Raji (cell line): ENCODE results near the gene TNFRSF12A.

Experiments used
- POLR2A ChIP-seq: IDR thresholded peaks from 2 replicates; pipeline ENCODE4 v1.6.1; 2011; ENCODE audit warnings: low read depth, low read length, control low read depth; ENCODE audit not compliant: insufficient read depth

The TNFRSF12A gene

DNA sequence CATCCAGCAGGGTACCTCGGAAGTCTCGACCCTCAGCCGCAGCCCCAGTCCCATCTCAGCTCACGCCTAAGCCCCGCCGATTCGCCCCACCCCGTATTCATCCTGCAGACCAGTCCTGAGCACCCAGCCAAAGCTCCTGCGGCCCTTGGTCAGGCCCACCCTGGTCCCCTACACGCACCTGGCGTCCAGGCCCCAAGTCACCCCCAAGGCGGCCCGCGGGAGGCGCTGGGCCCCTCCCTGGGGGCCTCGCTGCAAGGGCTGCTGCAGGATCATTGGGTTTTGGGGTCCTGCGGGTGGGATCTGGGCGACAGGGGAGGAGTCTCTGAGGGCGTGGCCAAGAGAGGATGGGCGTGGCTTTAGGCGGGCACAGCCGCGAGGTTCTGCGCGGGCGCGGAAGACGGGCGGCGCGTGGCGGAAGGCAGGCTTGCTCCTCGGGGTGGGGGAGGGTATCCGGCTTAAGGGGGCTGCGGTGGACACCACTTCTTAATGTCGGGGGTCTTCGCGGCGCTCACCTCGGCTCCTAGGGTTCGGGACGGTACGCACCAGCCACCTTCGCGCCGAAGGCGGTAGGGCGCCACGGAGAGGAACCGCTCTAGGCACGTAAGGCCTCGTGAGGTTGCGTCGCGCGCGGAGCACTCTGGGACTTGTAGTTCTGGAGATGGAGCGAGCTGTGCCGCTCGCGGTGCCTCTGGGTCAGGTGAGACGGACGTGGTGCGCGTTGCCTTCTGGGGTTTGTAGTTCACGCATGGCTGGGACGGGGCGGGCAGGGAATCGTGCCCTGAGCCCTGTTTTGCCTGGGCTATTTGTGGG is 3.7 kb downstream of the TNFRSF12A start, which contains the start of the genes HCFC1R1 and THOC6:
TSS of gene HCFC1R1 (minus strand) at position 274 of the 810 bp plus-strand sequence. CDS start at position 273, 1 bp downstream.
TSS of gene THOC6 (plus strand) at position 367 of the 810 bp plus-strand sequence. CDS start at position 659, 292 bp downstream.
- peak; percentile 92 for TF ChIP-seq POLR2A

DNA sequence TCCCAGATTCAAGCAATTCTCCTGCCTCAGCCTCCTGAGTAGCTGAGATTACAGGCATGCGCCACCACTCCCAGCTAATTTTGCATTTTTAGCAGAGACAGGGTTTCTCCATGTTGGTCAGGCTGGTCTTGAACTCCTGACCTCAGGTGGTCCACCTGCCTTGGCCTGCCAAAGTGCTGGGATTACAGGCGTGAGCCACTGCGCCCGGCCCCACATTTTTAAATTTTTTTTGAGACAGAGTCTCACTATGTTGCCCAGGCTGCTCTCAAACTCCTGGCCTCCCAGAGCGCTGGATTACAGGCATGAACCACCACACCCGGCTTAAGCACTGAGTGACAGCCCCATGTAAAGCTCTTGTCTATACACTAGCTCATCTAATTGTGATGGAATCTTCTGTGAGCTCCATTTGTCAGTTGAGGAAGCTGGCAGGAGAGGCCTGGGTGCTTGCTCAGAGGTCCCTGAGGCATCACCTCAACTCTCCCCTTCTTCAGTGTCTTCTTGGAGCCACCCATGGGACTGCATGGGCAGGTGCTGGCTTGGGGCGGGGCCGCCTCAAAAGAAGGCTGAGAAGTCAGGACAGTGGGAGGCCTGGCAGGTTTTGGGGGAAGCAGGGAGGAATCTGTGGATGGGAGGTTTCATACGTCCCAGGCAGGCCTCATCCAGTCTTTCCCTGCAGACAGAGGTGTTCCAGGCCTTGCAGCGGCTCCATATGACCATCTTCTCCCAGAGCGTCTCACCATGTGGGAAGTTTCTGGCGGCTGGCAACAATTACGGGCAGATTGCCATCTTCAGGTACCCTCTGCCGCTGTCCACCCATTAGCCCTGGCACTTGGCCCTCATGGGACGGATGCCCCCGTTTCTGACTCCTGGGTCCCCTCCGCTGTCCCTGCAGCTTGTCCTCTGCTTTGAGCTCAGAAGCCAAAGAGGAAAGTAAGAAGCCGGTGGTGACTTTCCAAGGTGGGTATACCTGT is 5.1 kb downstream of the TNFRSF12A start:
- TF ChIP-seq POLR2A: no peak

DNA sequence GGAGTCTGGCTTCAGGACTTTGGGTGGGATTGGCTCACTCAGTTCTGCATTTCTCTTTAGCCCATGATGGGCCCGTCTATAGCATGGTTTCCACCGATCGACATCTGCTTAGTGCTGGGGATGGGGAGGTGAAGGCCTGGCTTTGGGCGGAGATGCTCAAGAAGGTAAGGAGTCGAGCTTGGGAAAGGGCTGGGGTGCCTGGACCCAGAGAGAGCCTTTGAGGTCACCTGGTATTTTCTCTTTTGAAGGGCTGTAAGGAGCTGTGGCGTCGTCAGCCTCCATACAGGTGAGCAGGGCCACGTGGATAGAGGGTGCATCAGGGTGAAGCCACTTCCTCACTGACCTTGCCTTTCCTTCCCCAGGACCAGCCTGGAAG is 5.8 kb downstream of the TNFRSF12A start:
- TF ChIP-seq POLR2A: no peak

DNA sequence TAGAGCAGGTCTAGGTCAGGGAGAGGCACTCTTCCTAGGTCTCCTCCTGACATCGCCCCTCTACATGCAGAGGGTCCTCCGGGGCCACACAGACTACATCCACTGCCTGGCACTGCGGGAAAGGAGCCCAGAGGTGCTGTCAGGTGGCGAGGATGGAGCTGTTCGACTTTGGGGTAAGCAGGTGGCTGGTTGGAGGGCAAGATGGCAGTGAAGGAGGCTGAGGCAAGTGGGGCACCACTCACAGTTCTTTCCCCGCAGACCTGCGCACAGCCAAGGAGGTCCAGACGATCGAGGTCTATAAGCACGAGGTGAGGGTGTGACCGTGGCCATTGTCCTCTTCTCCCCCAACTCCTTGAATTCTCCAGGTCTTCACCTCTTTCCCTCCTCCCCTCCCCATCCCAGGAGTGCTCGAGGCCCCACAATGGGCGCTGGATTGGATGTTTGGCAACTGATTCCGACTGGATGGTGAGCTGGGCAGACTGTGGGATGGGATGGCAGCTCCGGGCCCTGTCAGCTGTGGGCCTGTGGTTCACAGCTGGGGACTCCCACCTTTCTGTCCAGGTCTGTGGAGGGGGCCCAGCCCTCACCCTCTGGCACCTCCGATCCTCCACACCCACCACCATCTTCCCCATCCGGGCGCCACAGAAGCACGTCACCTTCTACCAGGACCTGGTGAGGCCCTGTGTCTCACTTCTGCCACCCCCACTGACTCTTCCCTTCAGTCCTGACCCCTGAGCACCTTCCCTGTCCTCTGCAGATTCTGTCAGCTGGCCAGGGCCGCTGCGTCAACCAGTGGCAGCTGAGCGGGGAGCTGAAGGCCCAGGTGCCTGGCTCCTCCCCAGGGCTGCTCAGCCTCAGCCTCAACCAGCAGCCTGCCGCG is 6.7 kb downstream of the TNFRSF12A start:
- TF ChIP-seq POLR2A: no peak

DNA sequence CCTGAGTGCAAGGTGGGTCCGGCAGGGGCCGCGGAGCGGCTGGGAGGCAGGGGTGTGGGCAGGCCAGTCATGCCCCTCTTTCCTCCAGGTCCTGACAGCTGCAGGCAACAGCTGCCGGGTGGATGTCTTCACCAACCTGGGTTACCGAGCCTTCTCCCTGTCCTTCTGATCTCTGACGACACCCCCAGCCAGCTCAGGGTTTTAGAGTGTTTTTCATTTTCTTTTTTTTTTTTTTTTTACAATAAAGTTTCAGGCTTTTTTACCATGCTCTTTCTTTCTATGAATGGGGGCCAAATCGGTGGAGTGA is 7.3 kb downstream of the TNFRSF12A start:
- TF ChIP-seq POLR2A: no peak

DNA sequence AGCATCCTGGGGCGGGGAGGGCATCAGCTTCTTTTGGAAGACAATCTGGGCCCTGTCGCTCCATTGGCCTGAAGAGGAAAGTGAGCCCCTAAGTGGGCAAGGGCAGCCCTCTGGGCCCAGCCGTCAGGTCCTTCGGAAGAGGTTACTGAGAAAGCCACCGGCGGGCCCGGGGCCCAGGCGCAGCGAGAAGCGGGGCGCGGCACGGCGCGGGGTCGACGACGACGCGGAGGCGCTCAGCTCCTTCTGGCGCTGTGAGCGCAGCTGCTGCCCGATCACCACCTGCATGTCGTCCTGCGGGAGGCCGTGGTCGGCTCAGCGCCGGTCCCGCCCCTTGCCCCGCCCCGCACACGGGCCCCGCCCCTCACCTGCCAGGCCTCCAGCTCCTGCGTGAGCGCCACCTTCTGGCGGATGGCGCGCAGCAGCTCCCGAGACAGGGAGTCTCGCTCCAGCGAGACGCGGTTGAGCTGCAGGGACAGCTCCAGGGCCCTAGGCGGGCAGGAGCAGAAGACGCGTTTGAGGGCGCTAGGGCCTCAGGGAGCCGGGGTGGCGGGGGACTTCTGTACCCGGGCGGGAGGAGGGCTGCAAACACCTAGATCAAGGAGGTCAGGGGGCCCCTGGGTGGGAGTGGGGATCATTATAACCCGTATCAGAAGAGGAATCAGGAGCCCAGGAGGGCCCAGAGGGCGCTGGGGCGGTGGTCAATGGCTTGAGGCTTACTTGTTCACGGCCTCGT is 8.0 kb downstream of the TNFRSF12A start:
- TF ChIP-seq POLR2A: peak; percentile 58

DNA sequence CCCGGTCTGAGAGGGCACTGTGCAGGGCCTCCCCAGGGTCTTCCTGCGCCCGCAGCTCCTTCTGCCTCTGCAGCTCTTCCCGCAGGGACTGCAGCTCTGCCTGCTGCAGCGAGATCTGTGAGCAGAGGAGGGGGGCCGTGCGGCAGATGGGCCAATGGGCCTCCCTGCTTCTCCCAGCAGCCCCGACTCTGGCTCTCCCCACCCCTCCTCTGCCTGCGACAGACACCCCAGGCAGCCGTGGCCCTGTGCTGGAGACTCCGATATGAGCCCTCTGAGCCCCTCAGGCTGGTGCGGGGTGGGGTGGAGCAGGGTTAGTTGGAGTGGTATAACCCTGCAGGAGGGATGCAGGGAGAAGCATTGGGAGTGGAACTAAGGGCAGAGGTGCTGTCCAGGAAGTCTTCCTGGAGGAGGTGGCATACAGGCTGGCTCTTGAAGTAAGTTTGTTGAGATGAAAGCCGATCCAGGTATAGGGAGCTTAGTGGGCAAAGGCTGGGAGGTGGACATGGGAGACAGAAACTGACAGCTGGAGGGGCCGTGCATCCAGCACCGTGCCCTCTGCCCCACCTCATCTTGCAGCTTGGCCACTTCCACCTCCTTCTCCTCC is 8.7 kb downstream of the TNFRSF12A start:
- 0 out of 2 replicates have a peak, but pooled peaks have one; percentile 18 for TF ChIP-seq POLR2A

DNA sequence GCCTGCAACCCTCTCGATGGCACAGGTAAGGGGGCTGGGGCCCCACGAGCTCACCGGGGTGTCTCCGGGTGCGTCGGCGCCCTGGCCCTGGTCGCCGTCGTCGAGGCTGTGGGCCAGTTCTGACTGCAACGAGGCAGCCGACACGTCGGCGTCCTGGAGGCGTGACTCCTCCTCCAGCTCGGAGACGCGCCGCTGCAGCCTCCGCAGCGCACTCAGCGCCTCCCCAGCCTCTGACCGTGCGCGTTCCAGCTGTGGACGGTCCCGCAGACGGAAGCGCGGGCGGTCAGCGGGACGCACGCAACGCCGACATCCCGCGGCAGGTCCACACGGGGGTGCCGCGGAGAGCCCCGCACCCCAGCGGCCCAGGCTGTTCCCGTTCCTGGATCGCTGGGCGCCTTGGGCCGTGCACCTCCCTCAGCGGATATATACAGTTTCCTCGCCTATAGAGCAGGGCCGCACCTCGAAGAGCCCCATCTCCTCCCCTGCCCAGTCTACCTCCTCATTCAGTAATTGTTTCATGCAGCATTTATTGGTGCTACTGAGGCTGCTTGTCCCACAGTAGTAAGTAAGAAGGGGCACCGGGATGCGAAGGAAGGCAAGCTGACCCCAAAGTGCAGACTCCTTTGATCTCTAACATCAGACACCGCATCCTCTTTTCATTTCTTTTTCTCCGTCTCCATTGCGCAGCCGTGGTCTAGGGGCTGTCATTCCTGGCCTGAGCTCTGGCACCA is 9.5 kb downstream of the TNFRSF12A start:
- no peak for TF ChIP-seq POLR2A

DNA sequence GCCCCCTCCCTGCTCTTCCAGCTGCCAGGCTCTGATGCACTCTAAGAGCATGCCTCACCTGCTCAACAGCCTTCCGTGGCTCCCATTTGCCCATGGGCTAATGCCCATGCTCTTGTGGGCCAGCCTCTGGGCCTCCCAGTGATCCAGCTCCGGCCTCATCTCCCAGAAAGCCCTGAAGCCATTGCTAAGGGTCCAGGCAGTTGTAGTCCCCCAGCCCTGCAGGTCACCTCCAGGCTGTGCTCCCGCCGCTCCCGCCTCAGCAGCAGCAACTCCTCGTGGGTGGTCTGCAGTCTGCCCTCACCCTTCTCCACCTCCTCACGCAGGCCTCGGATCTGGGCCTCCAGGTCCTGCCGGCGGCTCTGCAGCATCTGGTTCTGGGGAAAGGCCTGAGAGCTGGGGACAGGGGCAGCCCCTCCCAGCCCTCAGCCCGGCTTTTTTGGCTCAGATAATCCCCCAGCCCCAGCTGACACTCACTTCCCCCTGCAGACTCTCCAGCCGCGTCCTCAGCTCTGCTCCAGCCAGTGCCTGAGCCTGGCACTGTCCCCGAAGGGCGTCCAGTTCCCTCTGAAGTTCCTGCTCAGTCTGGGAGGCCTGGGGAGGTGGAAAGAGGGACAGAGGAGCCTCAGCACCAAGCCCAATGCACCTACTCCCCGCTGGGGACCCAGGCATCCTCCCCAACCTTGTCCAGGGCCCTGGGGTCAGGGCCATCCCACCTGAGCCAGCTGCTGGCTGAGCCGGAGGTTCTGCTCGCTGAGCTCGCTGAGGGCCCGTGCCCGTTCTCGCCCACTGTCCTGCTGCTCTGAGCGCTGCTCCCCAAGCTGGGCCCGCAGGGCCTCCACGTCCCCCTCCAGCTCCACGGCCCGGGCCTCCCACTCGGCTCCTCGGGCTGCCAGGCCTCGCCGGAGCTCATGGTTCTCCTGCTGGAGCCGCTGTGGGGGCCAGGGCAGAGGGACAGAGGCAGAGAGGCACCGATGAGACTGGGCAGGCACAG is 10.3 kb downstream of the TNFRSF12A start:
- TF ChIP-seq POLR2A: no peak

DNA sequence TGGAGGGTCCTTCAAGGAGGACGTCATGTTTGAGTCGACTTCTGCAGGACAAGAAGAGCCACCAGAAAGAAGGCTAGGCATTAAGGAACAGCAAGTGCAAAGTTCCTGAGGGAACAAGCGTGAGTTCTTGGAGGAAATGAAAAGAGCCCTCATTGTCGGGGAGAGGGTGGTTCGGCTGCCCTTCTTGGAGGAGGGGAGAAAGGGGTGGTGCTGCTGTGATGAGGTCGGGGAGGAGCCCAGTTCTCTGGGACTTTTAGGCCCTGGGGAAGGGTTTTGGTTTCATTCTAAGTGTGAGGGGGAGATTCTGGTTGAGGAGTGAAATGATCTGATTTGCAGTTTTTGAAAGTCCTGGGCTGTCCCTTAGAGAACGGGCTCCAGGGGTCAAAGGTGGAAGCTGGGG is 12.5 kb downstream of the TNFRSF12A start:
- no peak for TF ChIP-seq POLR2A

DNA sequence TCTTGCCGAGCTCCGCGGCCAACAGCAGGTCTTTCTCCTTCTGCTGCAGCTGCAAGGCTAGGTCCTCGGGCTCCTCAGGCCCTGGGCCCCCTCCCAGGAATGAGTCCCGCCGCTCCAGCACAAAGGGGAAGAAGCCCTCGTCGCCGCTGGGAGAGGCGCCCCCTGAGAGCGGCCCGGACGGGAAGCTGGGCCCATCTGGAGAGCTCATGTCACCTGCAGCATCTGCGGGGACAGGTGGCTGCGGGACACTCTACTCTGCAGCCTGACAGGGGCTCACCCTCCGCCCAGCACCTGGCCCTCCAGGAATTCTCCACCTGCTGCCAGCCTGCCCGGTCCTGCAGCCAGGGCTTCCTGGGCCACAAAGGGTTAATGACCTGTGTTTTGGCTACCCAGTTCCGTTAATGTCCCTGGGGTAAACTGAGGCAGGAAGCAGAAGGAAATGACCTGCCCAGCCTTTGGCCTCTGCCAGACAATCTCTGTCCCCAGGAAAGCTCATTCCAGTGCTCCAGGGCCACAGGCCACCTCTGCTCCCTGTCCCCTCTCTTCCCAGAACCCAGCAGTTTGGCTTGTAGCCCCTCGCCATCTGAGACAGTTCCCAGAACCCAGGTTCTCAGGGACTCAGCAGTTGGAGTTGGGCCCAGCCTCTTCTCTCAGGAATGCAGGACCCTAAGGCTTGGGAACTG is 15.3 kb downstream of the TNFRSF12A start:
- no peak for TF ChIP-seq POLR2A

DNA sequence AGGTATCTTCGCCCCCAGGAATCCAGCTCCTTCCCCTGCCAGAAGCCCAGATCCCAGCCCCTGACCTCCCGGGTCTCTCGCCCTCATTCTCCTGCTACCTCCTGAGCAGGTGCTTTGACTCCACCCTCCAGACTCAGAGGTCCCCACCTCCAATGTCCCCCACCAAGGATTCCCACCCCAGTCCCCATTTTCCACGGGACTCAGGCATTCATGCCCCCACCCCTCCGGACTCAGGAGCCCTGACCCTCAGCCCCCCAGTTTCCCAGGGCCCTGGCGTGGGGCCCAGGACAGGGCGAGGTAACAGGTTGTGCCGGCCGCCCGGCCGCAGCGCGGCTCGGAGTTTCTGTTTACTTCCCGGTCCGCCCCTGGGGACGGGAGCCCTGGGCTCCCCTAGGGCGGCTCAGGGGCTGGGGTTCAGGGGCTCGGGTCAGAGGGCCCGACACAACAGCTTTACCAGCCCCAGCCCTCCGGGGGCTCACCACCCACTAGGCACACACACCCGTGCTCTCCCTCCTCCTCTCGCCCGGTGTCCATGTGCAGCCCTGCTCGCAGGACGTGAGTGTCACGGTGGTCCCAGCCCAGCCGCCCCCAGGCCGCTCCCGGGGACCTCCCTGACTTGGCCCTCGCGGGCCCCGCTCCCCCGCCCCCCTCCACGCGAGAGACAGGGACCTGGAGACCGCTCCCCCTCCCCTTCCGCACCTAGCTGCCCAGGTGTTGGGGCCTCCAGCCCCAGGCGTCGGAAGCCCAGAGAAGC is 16.0 kb downstream of the TNFRSF12A start:
- no peak for TF ChIP-seq POLR2A
